Stimulated activated CD8-positive, alpha-beta memory T cell treated with anti-CD3 and anti-CD28 coated beads, Interleukin-2, amount 100 ng/mL, for 1 hour (primary cell): ENCODE results near the gene SUMO2.

Experiments
- DNase-seq, 2 donors: peaks; one replicate each; pipeline ENCODE4 v3.0.0-alpha.2; 2020; ENCODE audit warnings: low read depth in 2 of 2

Gene SUMO2

DNA sequence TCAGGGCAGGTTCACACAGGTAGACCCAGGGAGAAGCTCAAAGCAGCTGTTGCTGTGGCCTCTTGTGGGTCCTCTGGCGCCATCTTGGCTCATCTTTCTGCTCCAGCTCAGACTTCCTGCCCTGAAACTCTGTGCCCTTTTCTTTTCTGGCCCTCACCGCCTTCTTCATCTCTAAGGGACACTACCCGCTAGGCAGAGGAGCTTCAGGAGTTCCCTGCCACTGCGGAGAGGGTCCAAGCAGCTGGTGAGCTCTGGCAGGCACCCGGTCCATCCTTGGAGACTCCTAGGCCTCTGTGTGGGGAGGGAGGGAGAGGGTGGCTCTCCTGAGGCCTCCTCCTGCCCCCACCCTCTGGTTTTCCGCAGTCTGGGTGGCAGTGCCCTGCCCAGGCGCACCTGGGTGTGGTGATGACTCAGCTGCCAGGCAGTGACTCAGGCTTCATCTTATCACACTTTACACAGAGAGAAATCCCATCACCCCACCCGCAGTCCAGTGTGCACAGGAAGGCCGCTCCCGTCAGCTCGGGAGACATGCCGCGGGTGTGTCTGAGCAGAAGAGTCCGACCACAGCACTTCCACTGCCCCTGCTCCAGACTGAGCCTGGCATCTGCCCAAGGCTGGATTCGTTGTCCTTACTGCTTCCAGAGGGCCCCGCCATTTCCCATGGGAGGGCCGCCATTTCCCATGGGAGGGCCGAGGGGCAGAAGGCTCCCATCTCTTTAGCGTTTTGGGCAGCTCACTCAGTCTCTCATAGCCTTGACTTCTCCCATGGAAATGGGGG is 58.5 kb downstream of the SUMO2 start:
- peak in 1 of 2 donors; percentile 46 for DNase-seq

DNA sequence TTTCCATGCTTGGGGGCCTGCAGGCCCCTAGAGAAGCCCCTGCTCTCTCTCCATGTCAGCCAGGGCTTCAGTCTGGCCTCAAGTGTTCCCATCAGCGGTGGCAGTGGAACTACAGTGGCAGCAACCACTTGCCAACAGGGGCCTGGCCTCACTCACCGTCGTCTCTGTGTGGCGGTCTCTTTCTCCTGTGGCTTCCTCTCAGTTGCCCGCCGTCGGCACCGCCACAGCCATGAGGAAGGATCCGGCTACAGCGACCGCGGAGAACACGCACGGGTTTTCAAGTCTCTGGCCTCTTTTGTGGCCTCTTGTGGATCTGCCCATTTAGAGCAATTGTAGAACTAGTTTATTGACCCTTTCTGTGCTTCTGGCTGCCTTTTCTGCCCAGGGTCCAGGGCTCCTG is 64.5 kb downstream of the SUMO2 start:
- no peak for DNase-seq

DNA sequence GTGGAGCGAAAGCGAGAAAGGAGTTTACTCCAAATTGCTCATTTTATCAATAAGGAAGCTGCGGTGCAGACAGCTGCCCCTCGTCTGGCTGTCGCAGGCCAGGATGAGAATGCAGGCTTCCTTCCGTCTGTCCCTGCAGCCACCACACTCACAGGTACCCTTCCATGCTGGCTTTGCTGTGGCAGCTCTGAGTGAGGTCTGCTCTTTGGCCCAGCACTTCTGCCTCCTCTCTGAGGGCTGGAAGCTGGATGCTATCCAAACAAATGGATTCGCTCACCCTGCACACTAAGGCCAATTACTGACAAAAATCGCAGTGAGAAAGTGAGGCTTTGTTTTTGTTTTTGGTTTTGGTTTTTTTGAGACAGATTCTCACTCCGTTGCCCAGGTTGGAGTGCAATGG is 66.0 kb downstream of the SUMO2 start:
- no peak for DNase-seq
